Epithelial cell of proximal tubule (primary cell): ENCODE results near the gene TRAM2. TPM values are rescaled to one million over a fixed set of nuclear protein-coding genes. Genes with fewer than 3 reads are reported as not detected.

Source experiments
- DNase-seq: peaks from one replicate; pipeline ENCODE4 v3.0.0-alpha.2; 2011; ENCODE audit warnings: low read depth
- H3K4me3 ChIP-seq: 2 replicates; pipeline ENCODE4 v1.5.1; 2011; ENCODE audit warnings: low read depth, mild to moderate bottlenecking, low read length
- CTCF ChIP-seq: conservative IDR thresholded peaks from 2 replicates; pipeline ENCODE4 v1.5.1; 2012; ENCODE audit warnings: low read depth, mild to moderate bottlenecking, low read length
- total RNA-seq: library from RNA; depleted of rRNA; stranded (reverse); fragments of >200 nt; gene quantifications from 2 replicates; pipeline ENCODE4 v1.2.3, GENCODE V29; 2015

TRAM2 gene
- total RNA-seq, 1 donor from 2014 or later: 16.3 TPM

GRCh38 chr6:52548353-52548713 is 28.5 kb downstream of the TRAM2 start:
- DNase-seq: no peak
- H3K4me3 ChIP-seq: no peak overlapping the region
- no peak for TF ChIP-seq CTCF

- no peak for TF ChIP-seq CTCF
- no peak overlapping the region for H3K4me3 ChIP-seq
- no peak for DNase-seq
Observed at GRCh38 chr6:52547647-52548352, 29.1 kb downstream of the TRAM2 start.

GRCh38 chr6:52546678-52547077 is 30.2 kb downstream of the TRAM2 start:
- no peak for TF ChIP-seq CTCF
- no peak overlapping the region for H3K4me3 ChIP-seq
- no peak for DNase-seq

GRCh38 chr6:52546192-52546591 is 30.7 kb downstream of the TRAM2 start:
- no peak overlapping the region for H3K4me3 ChIP-seq
- TF ChIP-seq CTCF: no peak
- DNase-seq: no peak

GRCh38 chr6:52545406-52546119 is 31.3 kb downstream of the TRAM2 start:
- no peak for DNase-seq
- TF ChIP-seq CTCF: no peak
- no peak overlapping the region for H3K4me3 ChIP-seq

- no peak for DNase-seq
- H3K4me3 ChIP-seq: no peak overlapping the region
- TF ChIP-seq CTCF: no peak
Observed at GRCh38 chr6:52544602-52545405, 32.1 kb downstream of the TRAM2 start.
